EH (cell line): ENCODE measurements around the gene PNISR.
"Not testable (repeated sequence)": the region's sequence is repeated elsewhere in the genome, so short reads cannot be mapped to it uniquely, and the experiment has no call there.

Source experiments
- DNase-seq: peaks from one replicate; pipeline ENCODE4 v3.0.0-alpha.2; 2015; ENCODE audit warnings: low read depth

PNISR gene

GRCh38 chr6:99424761-99425646 lies at the start of gene PNISR:
PNISR (minus strand) TSS chr6:99425308; CDS start chr6:99414659, 10,649 bp downstream.
- DNase-seq = peak; percentile 99

GRCh38 chr6:99473730-99474129 lies 48.6 kb upstream of the PNISR start:
- DNase-seq = no peak

GRCh38 chr6:99471638-99472037 lies 46.5 kb upstream of the PNISR start:
- DNase-seq = no peak

- DNase-seq = peak; percentile 34
Observed at GRCh38 chr6:99467509-99468106, 42.5 kb upstream of the PNISR start.

- DNase-seq = not testable (repeated sequence)
Observed at GRCh38 chr6:99459133-99459532, 34.0 kb upstream of the PNISR start.

GRCh38 chr6:99458319-99458718 lies 33.2 kb upstream of the PNISR start:
- DNase-seq = peak; percentile 32

- DNase-seq = no peak
Observed at GRCh38 chr6:99446076-99446475, 21.0 kb upstream of the PNISR start.

GRCh38 chr6:99434702-99435530 lies 9.8 kb upstream of the PNISR start:
- DNase-seq = peak; percentile 38

GRCh38 chr6:99432877-99433276 lies 7.8 kb upstream of the PNISR start:
- no peak for DNase-seq

GRCh38 chr6:99431901-99432300 lies 6.8 kb upstream of the PNISR start:
- no peak for DNase-seq

- DNase-seq = no peak
Observed at GRCh38 chr6:99427988-99428387, 2.9 kb upstream of the PNISR start.

- no peak for DNase-seq
Observed at GRCh38 chr6:99426451-99426757, 1.3 kb upstream of the PNISR start.

- DNase-seq = peak; percentile 89
Observed at GRCh38 chr6:99425647-99426450, 741 bp upstream of the PNISR start.

- no peak for DNase-seq
Observed at GRCh38 chr6:99424022-99424421, 1.1 kb downstream of the PNISR start.

GRCh38 chr6:99422912-99423311 lies 2.2 kb downstream of the PNISR start:
- no peak for DNase-seq

GRCh38 chr6:99416892-99417767 lies 8.0 kb downstream of the PNISR start:
- no peak for DNase-seq

- DNase-seq = peak; percentile 8
Observed at GRCh38 chr6:99416226-99416625, 8.9 kb downstream of the PNISR start.

- DNase-seq = no peak
Observed at GRCh38 chr6:99415446-99415845, 9.7 kb downstream of the PNISR start.

GRCh38 chr6:99412065-99412464 lies 13.0 kb downstream of the PNISR start:
- no peak for DNase-seq

- DNase-seq = peak; percentile 11
Observed at GRCh38 chr6:99409672-99410071, 15.4 kb downstream of the PNISR start.

- no peak for DNase-seq
Observed at GRCh38 chr6:99407076-99407475, 18.0 kb downstream of the PNISR start.
